GM18868 (cell line): ENCODE results near the gene OXA1L.
A peak's percentile ranks its signal among the peaks of the same experiment; 100 is the strongest.
"Not testable (repeated sequence)": the region's sequence is repeated elsewhere in the genome, so short reads cannot be mapped to it uniquely, and the experiment has no call there.

Experiments
- ATAC-seq: cut with Tn5 transposase; IDR thresholded peaks from one replicate; pipeline ENCODE4 v1.9.1; 2021; ENCODE audit warnings: mild to moderate bottlenecking, moderate library complexity; ENCODE audit not compliant: unreplicated experiment

OXA1L gene

DNA sequence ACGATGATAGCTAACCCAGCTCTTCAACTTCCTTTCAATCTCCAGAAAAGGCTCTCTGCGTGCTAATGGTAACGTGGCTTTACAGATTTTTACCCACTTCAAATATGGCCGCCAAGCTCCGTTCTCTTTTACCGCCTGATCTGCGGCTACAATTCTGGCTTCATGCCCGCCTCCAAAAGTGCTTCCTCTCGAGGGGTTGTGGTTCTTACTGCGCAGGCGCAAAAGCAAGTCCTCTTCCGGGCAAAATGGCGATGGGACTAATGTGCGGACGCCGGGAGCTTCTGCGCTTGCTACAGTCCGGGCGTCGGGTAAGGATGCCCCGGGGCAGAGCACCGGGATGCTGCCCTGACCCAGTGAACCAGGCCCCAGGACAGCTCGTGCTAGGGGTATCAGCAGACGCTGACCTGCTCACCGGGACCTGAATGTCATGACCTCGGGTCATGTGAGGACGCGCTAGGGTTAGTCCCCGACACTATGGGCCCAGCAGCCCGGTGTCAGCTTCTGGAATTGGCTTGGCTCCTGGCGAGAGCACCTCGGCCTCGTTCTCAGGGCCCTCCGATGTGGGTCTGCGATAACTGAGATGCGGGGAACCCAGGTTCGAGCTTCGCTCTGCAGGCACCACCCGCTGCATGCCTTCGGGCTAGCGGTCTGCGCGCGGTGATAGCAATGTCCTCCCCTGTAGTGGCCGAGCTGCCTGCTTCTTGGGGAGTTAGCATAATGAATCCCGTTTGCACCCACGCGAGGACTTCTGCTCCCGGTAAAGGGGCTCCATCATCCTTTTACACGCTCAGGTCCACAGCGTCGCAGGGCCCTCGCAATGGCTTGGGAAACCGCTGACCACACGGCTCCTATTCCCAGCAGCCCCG, at the start of gene OXA1L:
Gene OXA1L, plus strand, starts transcription at position 232 of the 866 bp plus-strand sequence. Its CDS starts 14 bp downstream, at position 246.
- peak; percentile 79 for ATAC-seq

DNA sequence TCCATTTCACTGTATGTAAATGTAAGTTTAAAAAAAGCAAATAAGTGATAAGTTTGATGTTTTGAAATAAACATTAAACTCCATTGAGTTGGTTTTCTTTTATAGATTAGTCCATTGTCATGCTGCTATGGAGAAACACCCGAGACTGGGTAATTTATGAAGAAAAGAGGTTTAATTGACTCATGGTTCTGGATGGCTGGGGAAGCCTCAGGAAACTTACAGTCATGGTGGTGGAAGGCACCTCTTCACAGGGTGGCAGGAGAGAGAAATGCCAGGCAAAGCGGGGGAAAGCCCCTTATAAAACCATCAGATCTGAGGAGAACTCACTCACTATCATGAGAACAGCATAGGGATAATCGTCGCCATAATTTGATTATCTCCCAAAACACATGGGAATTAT, 48.4 kb upstream of the OXA1L start:
- no peak for ATAC-seq

DNA sequence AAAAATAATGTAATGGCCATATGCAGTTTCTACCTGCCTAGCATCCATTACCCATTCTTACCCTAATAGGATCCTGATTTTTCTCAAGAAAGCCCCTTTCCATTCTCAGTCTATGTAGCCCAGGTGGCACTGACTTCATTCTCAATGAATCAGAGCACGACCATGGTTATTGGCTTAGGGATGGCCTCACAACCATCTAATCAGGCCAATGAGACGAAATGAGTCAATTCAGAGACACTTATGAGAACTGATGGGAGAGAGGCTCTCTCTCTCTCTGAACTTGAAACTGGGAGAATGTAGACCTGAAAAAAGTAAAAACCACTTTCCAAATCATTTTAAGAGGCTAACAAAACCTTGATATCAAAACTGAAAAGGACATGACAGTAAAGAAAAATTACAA, 45.3 kb upstream of the OXA1L start:
- ATAC-seq, result no peak

DNA sequence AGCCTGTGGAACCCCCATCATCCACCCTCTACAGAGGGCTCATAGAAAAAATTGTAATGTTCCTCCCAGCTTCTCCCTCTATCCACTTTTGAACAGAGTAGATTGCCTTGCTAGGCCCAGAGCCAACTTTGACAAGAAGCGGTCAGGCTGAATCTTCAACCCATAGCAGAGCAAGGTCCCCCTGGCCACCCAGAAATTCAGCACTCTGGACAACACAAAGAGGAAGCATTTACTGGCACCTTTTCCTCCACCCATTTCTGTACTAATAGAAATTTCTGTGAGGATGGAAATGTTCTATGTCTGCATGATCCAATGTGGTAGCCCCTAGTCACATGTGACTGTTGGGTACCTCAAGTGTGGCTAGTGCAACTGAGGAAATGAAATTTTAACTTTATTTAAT, 42.7 kb upstream of the OXA1L start:
- no peak for ATAC-seq

DNA sequence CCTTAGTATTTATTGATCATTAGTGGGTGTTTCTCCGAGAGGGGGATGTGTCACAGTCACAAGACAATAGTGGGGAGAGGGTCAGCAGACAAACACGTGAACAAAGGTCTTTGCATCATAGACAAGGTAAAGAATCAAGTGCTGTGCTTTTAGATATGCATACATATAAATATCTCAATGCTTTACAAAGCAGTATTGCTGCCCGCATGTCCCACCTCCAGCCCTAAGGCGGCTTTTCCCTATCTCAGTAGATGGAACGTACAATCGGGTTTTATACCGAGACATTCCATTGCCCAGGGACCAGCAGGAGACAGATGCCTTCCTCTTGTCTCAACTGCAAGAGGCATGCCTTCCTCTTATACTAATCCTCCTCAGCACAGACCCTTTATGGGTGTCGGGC, 41.6 kb upstream of the OXA1L start:
- not testable (repeated sequence) for ATAC-seq

DNA sequence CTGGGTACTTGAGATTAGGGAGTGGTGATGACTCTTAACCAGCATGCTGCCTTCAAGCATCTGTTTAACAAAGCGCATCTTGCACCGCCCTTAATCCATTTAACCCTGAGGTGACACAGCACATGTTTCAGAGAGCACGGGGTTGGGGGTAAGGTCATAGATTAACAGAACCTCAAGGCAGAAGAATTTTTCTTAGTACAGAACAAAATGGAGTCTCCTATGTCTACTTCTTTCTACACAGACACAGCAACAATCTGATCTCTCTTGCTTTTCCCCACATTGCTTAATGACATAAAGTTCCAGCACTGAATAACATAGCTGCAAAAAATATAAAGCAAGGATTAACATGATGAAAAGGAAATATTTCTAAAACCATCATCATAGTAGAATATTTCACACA, 41.1 kb upstream of the OXA1L start:
- not testable (repeated sequence) for ATAC-seq

DNA sequence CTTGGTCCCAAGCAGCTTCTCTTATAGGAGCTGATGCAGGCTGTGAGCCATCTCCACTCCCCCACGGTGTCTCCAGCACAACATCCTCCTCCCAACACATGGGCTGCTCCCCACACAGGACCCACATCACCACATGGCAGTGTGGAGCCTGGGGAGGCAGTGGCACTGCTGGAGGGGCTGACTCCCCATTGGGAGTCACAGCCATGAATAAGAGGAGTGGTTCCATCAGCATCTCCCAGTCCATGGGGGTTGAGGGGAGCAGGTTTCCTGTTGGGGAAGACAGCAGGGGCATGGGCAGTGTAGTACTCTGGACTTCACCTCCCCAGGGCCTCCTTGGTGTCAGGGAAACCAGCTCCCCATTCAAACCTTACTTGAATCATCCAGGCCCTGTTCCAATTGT, 40.5 kb upstream of the OXA1L start:
- no peak for ATAC-seq

DNA sequence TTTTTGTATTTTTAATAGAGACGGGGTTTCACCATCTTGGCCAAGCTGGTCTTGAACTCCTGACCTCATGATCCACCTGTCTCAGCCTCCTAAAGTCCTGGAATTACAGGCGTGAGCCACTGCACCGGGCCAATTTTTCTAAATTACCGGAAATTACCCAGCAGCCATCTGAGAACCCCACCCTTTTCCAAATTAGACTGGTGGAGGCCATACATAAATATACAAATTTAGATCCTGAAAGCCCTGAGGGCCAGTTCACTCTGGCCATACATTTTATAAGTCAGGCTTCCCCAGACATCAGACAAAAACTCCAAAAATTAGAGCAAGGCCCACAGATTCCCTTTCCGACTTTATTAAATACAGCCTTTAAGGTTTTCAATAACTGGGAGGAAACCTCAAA, 34.4 kb upstream of the OXA1L start:
- not testable (repeated sequence) for ATAC-seq

DNA sequence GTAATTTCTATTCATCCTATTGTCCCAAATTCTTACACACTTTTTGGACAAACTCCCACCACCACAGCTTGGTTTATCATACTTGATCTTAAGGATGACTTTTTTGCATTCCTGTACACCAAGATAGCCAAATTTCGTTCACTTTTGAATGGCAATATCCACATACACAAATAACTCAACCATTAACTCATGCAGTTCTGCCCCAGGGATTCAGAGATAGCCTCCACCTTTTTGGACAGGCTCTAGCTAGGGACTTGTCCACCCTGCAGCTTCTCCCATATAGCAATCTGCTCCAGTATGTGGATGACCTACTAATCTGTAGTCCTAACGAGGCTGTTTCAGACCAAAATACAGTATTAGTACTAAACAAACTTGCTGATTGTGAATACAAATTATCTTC, 32.7 kb upstream of the OXA1L start:
- no peak for ATAC-seq

DNA sequence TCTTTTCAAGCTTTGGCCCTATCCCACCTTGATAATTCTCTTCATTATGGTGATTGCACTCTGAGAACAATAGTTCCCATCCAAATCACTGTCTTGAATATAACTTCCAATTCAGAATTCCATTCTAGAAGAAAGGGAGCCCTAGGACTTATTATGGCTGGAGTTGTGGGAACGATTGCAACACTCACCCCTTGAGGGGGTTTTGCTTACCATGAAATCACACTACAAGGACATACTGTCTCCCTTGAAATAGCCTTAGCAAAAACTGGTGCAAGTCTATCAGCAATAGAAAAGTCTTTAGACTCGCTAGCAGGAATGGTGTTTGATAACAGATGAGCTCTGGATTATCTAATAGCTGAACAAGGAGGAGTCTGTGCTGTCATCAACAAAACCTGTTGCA, 31.4 kb upstream of the OXA1L start:
- no peak for ATAC-seq

DNA sequence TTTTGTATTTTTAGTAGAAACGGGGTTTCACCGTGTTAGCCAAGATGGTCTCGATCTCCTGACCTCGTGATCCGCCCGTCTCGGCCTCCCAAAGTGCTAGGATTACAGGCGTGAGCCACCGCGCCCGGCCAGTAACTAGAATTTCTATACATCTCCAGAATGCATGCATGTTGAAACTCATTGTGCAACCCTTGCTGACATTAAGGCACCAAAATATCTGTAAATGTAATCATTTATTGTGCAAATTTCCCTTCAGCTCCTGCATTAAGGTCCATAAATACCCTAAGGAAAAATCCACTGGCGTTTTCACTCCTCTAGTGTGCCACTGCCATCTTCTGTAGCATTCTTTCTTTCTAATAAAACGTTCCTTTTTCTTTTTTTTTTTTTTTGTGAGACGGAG, 30.1 kb upstream of the OXA1L start:
- not testable (repeated sequence) for ATAC-seq

DNA sequence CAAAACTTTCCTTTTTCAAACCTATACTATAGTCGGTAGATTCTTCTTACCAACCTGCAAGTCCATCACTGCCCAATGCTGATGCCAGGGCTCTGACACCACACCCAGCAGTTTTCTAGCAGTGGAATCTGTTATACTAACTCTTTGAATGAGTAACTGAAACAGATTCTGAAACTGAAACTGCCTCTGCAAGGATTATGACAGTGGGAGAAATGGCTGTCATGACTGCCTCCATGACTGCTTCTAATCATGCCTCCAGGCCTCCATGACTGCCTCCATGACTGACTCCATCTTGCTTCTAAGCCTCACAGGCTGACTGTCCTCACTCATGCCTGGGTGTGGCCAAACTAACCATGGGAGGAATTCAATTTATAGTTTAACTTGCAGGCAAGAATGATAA, 29.4 kb upstream of the OXA1L start:
- ATAC-seq, result peak; percentile 93

DNA sequence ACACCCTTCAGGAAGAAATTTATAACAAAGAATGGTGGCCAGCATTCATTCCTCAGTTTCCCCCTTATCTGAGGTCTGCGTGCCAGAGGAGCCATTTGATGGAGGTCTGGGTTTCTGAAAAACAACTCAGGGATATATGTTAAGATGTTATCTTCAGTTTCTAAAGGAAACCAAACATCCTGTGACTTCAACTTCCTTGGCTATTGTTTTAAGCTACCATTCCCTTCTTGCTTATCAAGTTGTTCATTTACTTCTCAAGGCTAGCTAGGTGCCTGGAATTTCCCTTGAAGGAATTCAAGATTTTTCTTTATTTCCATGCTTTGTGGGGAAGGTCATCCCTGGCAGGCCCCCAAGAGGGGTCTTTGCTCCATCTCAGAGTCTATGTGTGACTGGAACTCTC, 27.1 kb upstream of the OXA1L start:
- ATAC-seq, result no peak

DNA sequence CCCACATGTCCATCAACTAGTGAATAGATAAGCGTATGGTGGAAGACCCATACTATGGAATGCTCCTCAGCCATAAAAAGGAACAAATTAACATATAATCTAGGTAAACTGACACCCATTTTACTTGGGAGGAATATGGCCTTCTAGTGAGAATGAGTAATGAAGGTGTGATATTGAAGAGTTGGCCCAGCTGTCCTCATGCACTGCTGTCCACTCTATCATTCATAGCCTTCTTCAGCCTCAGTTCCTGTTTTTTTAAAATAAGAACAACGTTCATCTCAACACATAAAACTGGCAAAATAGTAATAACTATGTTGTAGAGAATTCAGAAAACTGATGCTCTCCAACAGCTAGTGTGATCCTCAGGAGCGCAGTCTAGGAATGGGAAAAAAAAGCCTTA, 26.5 kb upstream of the OXA1L start:
- no peak for ATAC-seq

DNA sequence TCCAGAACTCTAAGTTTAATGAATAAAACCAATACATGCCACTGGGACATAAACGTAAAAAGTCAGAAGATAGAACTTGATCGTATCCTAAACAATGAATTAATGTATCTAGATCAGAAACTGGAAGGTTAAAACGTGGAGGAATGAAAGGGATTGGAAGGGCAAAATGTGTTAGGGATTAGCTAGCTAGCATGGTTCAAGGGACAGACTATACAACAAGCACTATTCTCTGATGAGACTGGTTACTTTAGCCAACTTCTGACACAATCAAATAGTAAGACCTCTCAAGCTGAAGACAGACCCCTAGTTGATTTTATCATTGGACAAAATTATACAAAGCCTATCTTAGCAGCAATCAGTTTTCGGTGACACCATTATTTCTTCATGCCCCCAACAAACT, 18.7 kb upstream of the OXA1L start:
- ATAC-seq, result no peak

DNA sequence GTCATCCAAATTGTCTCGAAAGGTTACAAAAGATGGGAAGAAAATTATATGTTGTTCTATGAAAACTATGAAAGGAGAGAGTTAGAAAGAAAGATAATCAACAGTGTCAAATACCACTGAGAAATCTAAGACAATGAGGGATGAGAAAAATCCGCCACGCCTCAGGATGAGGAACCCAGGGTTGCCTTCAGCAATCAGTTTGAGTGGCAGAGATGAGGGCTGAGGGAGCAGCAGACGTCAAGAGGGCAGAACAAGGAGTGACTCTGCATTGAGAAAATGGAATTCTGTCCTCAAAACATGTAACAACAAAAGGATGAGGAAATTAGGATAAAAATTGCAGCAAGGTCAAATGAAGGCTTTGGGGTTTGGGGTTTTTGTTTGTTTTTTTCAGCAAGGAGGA, 18.3 kb upstream of the OXA1L start:
- ATAC-seq, result no peak

DNA sequence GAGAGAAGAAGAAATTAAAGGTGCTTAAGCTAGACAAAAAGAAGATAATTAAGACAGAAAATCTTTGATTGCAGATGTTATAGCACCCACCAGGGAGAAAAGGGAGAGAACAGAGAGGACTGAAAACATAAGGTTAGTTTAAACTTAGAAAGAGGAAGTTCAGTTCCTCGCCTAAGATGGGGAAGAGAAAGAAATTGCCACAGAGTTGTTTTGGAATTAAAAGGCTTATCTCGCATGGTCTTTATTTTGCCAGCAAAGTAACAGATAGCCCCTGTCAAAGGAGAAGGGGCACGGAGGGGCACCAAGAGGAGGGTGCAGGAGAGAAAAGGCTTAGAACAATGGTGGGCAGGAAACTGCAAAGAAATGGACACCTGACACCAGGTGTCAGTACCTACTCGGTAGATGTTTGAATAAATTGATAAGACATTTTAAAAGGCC, 17.8 kb upstream of the OXA1L start:
- no peak for ATAC-seq

DNA sequence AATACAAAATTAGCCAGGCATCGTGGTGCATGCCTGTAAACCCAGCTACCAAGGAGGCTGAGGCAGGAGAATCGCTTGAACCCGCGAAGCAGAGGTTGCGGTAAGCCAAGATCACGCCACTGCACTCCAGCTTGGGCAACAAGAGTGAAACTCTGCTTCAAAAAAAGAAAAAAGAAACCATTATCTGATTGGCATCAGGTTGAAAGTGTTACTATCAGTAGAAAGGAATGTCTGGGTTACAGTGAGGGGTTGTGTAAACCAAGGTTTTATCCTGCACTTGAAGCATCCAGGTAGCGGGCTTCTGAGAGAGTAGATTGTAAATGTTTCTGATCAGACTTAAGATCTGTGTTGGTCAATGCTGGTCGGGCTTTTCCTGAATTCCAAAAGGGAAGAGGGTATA, 14.1 kb upstream of the OXA1L start:
- no peak for ATAC-seq

DNA sequence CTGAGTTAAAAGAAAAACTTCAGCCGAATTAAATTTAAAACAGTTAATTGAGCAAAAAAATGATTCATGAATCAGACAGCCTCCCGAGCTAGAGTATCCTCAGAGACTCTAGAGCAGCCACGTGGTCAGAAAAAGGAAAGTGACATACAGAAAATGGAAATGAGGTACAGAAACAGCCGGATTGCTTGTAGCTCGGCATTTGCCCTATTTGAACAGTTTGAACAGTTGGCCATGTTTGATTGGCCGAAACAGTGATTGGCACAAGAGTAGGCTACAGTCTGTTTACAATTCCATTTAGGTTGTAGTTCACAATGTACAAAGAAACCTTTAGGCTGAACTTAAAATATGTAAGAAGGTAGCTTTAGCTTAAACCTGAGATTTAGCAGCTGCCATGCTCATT, 12.9 kb upstream of the OXA1L start:
- ATAC-seq, result no peak

DNA sequence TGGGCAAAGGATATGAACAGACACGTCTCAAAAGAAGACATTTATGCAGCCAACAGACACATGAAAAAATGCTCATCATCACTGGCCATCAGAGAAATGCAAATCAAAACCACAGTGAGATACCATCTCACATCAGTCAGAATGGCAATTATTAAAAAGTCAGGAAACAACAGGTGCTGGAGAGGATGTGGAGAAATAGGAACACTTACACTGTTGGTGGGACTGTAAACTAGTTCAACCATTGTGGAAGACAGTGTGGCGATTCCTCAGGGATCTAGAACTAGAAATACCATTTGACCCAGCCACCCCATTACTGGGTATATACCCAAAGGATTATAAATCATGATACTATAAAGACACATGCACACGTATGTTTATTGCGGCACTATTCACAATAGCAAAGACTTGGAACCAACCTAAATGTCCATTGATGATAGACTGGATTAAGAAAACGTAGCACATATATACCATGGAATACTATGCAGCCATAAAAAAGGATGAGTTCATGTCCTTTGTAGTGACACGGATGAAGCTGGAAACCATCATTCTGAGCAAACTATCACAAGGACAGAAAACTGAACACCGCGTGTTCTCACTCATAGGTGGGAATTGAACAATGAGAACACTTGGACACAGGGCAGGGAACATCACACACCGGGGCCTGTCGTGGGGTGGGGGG, 8.4 kb upstream of the OXA1L start:
- not testable (repeated sequence) for ATAC-seq

DNA sequence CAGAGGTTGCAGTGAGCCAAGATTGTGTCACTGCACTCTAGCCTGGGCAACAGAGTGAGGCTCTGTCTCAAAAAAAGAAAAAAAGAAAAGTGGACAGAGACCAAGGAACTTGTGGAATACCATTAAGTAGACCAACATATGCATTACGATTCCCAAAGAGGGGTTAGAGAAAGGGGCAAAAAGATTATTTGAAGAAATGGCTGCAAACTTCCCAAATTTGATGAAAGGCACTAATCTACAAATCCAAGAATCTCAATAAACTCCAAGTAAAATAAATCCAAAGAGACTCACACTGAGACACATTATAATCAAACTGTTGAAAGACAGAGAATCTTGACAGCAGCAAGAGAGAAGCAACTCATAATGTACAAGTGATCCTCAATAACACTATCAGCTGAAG, 4.8 kb upstream of the OXA1L start:
- ATAC-seq, result no peak

DNA sequence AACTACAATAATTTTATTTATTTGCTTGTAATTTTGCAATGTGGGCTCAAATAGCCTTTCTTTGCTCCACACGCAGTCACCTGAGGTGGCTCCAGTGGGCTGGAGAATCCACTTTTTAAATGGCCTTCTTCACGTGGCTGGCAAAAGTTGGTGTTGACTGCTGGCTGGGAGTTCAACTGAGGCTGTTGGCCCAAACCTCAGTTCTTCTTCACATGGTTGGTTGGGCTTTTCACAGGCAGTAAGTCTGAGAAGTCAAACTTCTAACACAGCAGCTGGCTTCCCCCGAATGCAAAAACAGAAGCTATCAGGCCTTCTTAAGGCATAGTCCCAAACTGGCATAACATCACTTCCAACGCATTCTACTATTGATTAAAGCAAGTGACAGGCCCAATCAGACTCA, 2.1 kb upstream of the OXA1L start:
- ATAC-seq, result no peak

DNA sequence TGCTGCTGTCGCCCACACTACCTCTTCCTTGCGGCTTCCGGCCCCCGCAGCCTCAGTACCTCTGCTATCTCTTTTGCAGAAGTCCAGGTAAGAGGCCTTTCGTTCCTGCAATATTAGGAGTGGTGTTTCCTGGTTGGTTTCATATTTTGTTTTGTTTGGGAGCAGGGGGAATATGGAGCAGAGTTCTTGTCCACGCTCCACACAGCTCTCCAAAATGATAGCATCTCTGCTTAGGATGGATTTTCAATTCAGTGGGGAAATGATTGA, 768 bp downstream of the OXA1L start:
- no peak for ATAC-seq
